HFFc6 (cell line): ENCODE measurements around the gene MAN2C1. TPM values are rescaled to one million over a fixed set of nuclear protein-coding genes. Genes with fewer than 3 reads are reported as not detected.
"Not testable (repeated sequence)": the region's sequence is repeated elsewhere in the genome, so short reads cannot be mapped to it uniquely, and the experiment has no call there.

Experiments
- DNase-seq: peaks from one replicate; pipeline ENCODE4 v3.0.0-alpha.2; 2018
- H3K27ac Mint-ChIP-seq: 2 replicates; pipeline ENCODE4 v1.8.0; 2020; ENCODE audit warnings: mild to moderate bottlenecking, mixed read lengths
- H3K27me3 Mint-ChIP-seq: 2 replicates; pipeline ENCODE4 v1.8.0; 2021; ENCODE audit warnings: mild to moderate bottlenecking, moderate library complexity, mixed read lengths; ENCODE audit not compliant: insufficient read depth
- H3K36me3 Mint-ChIP-seq: 2 replicates; pipeline ENCODE4 v1.8.0; 2021; ENCODE audit warnings: low read depth, mixed read lengths
- H3K4me1 Mint-ChIP-seq: 2 replicates; pipeline ENCODE4 v1.8.0; 2020; ENCODE audit warnings: low read depth, mixed read lengths
- H3K4me3 Mint-ChIP-seq: 2 replicates; pipeline ENCODE4 v1.8.0; 2020; ENCODE audit warnings: mild to moderate bottlenecking, moderate library complexity, mixed read lengths
- H3K9me3 Mint-ChIP-seq: 2 replicates; pipeline ENCODE4 v1.8.0; 2020; ENCODE audit warnings: mild to moderate bottlenecking, mixed read lengths
- total RNA-seq, 6 experiments: library from RNA; stranded (reverse); fragmentation: NEBNext Ultra II Directional; extraction: Animal tissue kit (Norgen Biotek cat#: 25700); gene quantifications; 2 replicates in 1 of 6; 3 replicates in 5 of 6; pipeline ENCODE4 v1.2.3, GENCODE V29; 2021
- TF ChIP-seq, protein P1 (sequence below): fragments of 200-600 bp; sonication (generic); IDR thresholded peaks from 2 replicates; pipeline ENCODE4 v1.5.0; 2021; ENCODE audit warnings: antibody characterized with exemption, mild to moderate bottlenecking

Gene MAN2C1
- total RNA-seq, 6 experiments from 2014 or later: 92.8 to 111 (median 105) TPM

DNA sequence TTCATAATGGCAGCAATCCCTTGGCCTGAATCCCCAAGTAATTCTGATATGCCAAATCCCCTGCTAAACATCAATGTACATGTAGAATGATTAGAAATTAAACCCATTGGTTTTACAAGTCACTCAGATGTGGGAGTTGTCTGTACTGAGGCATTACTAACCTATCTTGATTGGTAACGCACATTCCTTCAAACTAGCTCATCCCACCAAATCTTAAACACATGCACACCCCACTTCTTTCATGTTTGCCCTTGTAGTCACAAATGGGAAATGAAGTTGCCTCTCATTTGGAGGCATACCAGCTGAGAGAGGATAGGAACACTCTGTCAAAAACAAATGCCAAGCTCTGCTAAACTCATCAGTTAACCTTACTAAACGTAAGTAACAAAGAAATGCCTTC, 29.1 kb upstream of the MAN2C1 start:
- Mint-ChIP-seq H3K36me3 (peaks cover 43% of the 10 kb centered on the region), H3K9me3 (no peaks in the 10 kb centered on the region), H3K4me1 (peaks cover 14% of the 10 kb centered on the region), H3K4me3 (no peak overlapping the region), H3K27ac (peak overlapping the region; percentile 24), H3K27me3 (peaks cover 3% of the 10 kb centered on the region; the same call in 1 of the 2 replicates)
- DNase-seq: peak; percentile 16
- TF ChIP-seq, protein P1, sequence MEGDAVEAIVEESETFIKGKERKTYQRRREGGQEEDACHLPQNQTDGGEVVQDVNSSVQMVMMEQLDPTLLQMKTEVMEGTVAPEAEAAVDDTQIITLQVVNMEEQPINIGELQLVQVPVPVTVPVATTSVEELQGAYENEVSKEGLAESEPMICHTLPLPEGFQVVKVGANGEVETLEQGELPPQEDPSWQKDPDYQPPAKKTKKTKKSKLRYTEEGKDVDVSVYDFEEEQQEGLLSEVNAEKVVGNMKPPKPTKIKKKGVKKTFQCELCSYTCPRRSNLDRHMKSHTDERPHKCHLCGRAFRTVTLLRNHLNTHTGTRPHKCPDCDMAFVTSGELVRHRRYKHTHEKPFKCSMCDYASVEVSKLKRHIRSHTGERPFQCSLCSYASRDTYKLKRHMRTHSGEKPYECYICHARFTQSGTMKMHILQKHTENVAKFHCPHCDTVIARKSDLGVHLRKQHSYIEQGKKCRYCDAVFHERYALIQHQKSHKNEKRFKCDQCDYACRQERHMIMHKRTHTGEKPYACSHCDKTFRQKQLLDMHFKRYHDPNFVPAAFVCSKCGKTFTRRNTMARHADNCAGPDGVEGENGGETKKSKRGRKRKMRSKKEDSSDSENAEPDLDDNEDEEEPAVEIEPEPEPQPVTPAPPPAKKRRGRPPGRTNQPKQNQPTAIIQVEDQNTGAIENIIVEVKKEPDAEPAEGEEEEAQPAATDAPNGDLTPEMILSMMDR: no peak

DNA sequence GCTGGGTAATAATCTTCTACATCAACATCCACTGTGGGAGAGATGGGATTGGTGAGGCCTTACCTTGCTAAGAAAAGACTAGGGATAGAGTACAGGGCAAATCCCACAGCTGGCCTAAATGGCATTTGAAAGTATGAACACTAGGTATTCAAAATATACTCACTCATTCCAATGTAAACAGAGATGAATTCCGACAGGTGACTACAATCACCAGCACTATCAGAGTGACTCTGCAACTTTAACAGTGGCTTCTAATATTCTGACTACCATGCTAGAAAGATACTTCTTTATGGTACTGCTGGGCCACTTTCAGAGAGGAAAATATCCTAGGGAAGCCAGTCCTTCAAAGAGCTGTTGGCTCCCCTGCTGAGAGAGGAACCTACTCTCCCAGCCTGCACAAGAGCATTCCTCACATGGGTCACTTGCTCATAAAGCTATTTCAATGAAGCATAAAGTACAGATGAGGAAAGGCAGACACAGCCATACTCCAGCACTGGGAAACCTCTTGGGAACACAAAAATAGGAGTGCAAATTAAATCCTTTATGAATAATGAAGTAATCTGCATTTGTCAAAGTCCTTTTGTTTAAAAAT, 21.5 kb upstream of the MAN2C1 start:
- H3K9me3 Mint-ChIP-seq: no peaks in the 10 kb centered on the region
- no peak overlapping the region for H3K27ac Mint-ChIP-seq
- H3K27me3 Mint-ChIP-seq: peaks cover 3% of the 10 kb centered on the region; the same call in 1 of the 2 replicates
- DNase-seq: no peak
- H3K36me3 Mint-ChIP-seq: peaks cover 35% of the 10 kb centered on the region
- no peak overlapping the region for H3K4me3 Mint-ChIP-seq
- H3K4me1 Mint-ChIP-seq: no peaks in the 10 kb centered on the region
- TF ChIP-seq, protein P1: no peak

GRCh38 chr15:75383986-75384385, 15.6 kb upstream of the MAN2C1 start:
- H3K27ac Mint-ChIP-seq, H3K4me1 Mint-ChIP-seq, H3K9me3 Mint-ChIP-seq, H3K27me3 Mint-ChIP-seq, DNase-seq, H3K4me3 Mint-ChIP-seq: not testable (repeated sequence)
- peaks cover 25% of the 10 kb centered on the region for H3K36me3 Mint-ChIP-seq

- peaks cover 1% of the 10 kb centered on the region; the same call in 1 of the 2 replicates for H3K27me3 Mint-ChIP-seq
Observed at GRCh38 chr15:75380773-75381172, 12.4 kb upstream of the MAN2C1 start.

DNA sequence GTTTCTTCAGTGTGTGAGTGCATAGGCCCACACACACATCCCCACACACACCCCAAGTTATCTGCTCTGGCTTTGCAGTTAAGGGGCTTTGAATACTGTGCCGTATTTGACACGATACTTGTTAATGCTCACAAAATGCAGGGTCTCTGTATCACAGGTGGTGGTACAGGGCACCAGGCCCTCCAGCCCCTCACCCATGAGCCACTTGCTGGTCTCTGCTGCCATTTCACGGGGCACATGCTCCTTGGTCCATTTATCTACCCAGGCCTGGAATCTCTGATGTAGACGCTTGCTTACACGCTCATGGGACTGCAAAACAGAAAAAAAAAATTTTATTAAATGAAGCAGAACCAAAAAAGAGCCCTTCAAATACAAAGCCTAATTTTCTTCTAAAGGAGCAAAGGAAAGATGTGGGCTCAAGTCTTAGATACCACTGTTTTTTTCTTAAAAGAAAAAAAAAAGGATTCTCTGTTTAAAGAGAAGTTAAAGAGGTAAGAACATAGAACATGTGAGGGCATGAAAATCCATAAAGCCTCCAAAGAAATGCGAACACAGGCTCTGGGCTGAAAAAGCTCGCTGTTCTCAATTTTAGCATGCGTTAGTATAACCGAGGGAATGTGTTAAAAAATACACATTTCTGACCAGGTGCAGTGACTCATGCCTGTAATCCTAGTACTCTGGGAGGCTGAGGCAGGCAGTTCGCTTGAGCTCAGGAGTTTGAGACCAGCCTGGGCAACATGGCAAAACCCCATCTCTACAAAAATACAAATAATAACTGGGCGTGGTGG, 3.7 kb upstream of the MAN2C1 start:
- no peak overlapping the region for H3K27ac Mint-ChIP-seq
- H3K36me3 Mint-ChIP-seq: peaks cover 21% of the 10 kb centered on the region; the same call in 1 of the 2 replicates

More at GRCh38 chr15:75380773-75381172, 12.4 kb upstream of the MAN2C1 start:
- H3K36me3 Mint-ChIP-seq: peaks cover 23% of the 10 kb centered on the region
- no peak overlapping the region for H3K27ac Mint-ChIP-seq
- TF ChIP-seq, protein P1: no peak
- no peaks in the 10 kb centered on the region for H3K4me1 Mint-ChIP-seq
- no peaks in the 10 kb centered on the region for H3K9me3 Mint-ChIP-seq
- DNase-seq: no peak
- no peak overlapping the region for H3K4me3 Mint-ChIP-seq

More for the DNA sequence above, 3.7 kb upstream of the MAN2C1 start:
- H3K27me3 Mint-ChIP-seq: peaks cover 10% of the 10 kb centered on the region
- TF ChIP-seq, protein P1: no peak
- no peaks in the 10 kb centered on the region for H3K9me3 Mint-ChIP-seq
- H3K4me3 Mint-ChIP-seq: no peak overlapping the region
- no peak for DNase-seq
- H3K4me1 Mint-ChIP-seq: peaks cover 22% of the 10 kb centered on the region
